H9 (cell line): ENCODE measurements around the gene ETDA. TPM values are rescaled to one million over a fixed set of nuclear protein-coding genes. Genes with fewer than 3 reads are reported as not detected.
"Not testable (repeated sequence)": the region's sequence is repeated elsewhere in the genome, so short reads cannot be mapped to it uniquely, and the experiment has no call there.

Source experiments
- DNase-seq: peaks from one replicate; pipeline ENCODE4 v3.0.0-alpha.2; 2017
- H2AFZ ChIP-seq: one replicate; pipeline ENCODE4 v1.6.1; 2013; ENCODE audit warnings: mild to moderate bottlenecking, low read length, control low read depth, moderate library complexity
- H2AK5ac ChIP-seq: 2 replicates; pipeline ENCODE4 v1.6.1; 2013; ENCODE audit warnings: low read length, control low read depth, mixed read lengths; ENCODE audit not compliant: insufficient read length
- H2BK120ac ChIP-seq: one replicate; pipeline ENCODE4 v1.6.1; 2013; ENCODE audit warnings: low read depth, mild to moderate bottlenecking, low read length, control low read depth, inconsistent platforms; ENCODE audit not compliant: poor library complexity, severe bottlenecking
- H2BK12ac ChIP-seq: 2 replicates; pipeline ENCODE4 v1.6.1; 2013; ENCODE audit warnings: low read length, control low read depth, mixed read lengths, low read depth; ENCODE audit not compliant: insufficient read length
- H2BK15ac ChIP-seq: 2 replicates; pipeline ENCODE4 v1.6.1; 2013; ENCODE audit warnings: low read depth, low read length, control low read depth
- H2BK20ac ChIP-seq: one replicate; pipeline ENCODE4 v1.6.1; 2013; ENCODE audit warnings: low read depth, mild to moderate bottlenecking, low read length, control low read depth, inconsistent platforms; ENCODE audit not compliant: poor library complexity, severe bottlenecking
- H2BK5ac ChIP-seq: 2 replicates; pipeline ENCODE4 v1.6.1; 2013; ENCODE audit warnings: low read length, control low read depth, mixed read lengths; ENCODE audit not compliant: insufficient read length
- H3K14ac ChIP-seq: 2 replicates; pipeline ENCODE4 v1.6.1; 2013; ENCODE audit warnings: low read length, control low read depth; ENCODE audit not compliant: insufficient read depth
- H3K18ac ChIP-seq: 2 replicates; pipeline ENCODE4 v1.6.1; 2013; ENCODE audit warnings: low read depth, mild to moderate bottlenecking, mixed read lengths, low read length, control low read depth; ENCODE audit not compliant: insufficient read length
- H3K23ac ChIP-seq: 2 replicates; pipeline ENCODE4 v1.6.1; 2013; ENCODE audit warnings: low read length, control low read depth, mixed read lengths, low read depth; ENCODE audit not compliant: insufficient read length
- H3K23me2 ChIP-seq: 2 replicates; pipeline ENCODE4 v1.6.1; 2013; ENCODE audit warnings: low read depth, mild to moderate bottlenecking, mixed read lengths, low read length, control low read depth; ENCODE audit not compliant: insufficient read length, poor library complexity, severe bottlenecking
- H3K27ac ChIP-seq: 2 replicates; pipeline ENCODE4 v1.5.1; 2013; ENCODE audit warnings: low read length, control low read depth, mixed read lengths, low read depth; ENCODE audit not compliant: insufficient read length
- H3K27me3 ChIP-seq: 2 replicates; pipeline ENCODE4 v1.6.1; 2013; ENCODE audit warnings: low read length, control low read depth, inconsistent platforms; ENCODE audit not compliant: insufficient read depth
- H3K4ac ChIP-seq: 2 replicates; pipeline ENCODE4 v1.6.1; 2013; ENCODE audit warnings: low read depth, mild to moderate bottlenecking, control low read depth, inconsistent platforms, low read length, moderate library complexity
- H3K4me1 ChIP-seq: 2 replicates; pipeline ENCODE4 v1.6.1; 2013; ENCODE audit warnings: low read length, control low read depth, inconsistent platforms; ENCODE audit not compliant: insufficient read depth
- H3K4me2 ChIP-seq: 2 replicates; pipeline ENCODE4 v1.6.1; 2013; ENCODE audit warnings: low read length, control low read depth, mixed read lengths; ENCODE audit not compliant: insufficient read length, insufficient read depth
- H3K56ac ChIP-seq: 2 replicates; pipeline ENCODE4 v1.6.1; 2013; ENCODE audit warnings: low read depth, mild to moderate bottlenecking, mixed read lengths, low read length, control low read depth; ENCODE audit not compliant: insufficient read length
- H3K79me1 ChIP-seq: 2 replicates; pipeline ENCODE4 v1.6.1; 2013; ENCODE audit warnings: low read depth, mild to moderate bottlenecking, moderate library complexity, low read length, control low read depth, inconsistent platforms; ENCODE audit not compliant: insufficient read depth, poor library complexity, severe bottlenecking
- H3K79me2 ChIP-seq: 2 replicates; pipeline ENCODE4 v1.6.1; 2013; ENCODE audit warnings: low read length, control low read depth, inconsistent platforms; ENCODE audit not compliant: insufficient read depth
- H3K9ac ChIP-seq: 2 replicates; pipeline ENCODE4 v1.6.1; 2013; ENCODE audit warnings: low read length, control low read depth, mixed read lengths; ENCODE audit not compliant: insufficient read length; ENCODE audit errors: extremely low read depth
- H3K9me3 ChIP-seq: one replicate; pipeline ENCODE4 v1.6.1; 2013; ENCODE audit warnings: low read depth, low read length, inconsistent platforms; ENCODE audit not compliant: control insufficient read depth
- H3T11ph ChIP-seq: one replicate; pipeline ENCODE4 v1.6.1; 2013; ENCODE audit warnings: mild to moderate bottlenecking, low read length, control low read depth, inconsistent platforms
- H4K20me1 ChIP-seq: one replicate; pipeline ENCODE4 v1.6.1; 2013; ENCODE audit not compliant: control insufficient read depth, insufficient read length, insufficient read depth
- H4K5ac ChIP-seq: 2 replicates; pipeline ENCODE4 v1.6.1; 2013; ENCODE audit warnings: low read depth, mild to moderate bottlenecking, mixed read lengths, low read length, control low read depth; ENCODE audit not compliant: insufficient read length
- H4K8ac ChIP-seq: replicated peaks from 2 replicates; pipeline ENCODE4 v1.6.1; 2013; ENCODE audit warnings: low read length, control low read depth, mixed read lengths, low read depth; ENCODE audit not compliant: insufficient read length
- H4K91ac ChIP-seq: 2 replicates; pipeline ENCODE4 v1.6.1; 2013; ENCODE audit warnings: low read depth, mild to moderate bottlenecking, moderate library complexity, mixed read lengths, low read length, control low read depth; ENCODE audit not compliant: insufficient read length
- H3K27ac Mint-ChIP-seq, 3 experiments: 2 replicates in 2 of 3; 3 replicates in 1 of 3; pipeline ENCODE4 v1.8.0; 2020 to 2021; ENCODE audit warnings: mixed read lengths in 3 of 3, mild to moderate bottlenecking in 1 of 3, moderate library complexity in 1 of 3
- H3K27me3 Mint-ChIP-seq: 2 replicates; pipeline ENCODE4 v1.8.0; 2021; ENCODE audit warnings: low read depth, mild to moderate bottlenecking, moderate library complexity, mixed read lengths
- H3K36me3 Mint-ChIP-seq, 3 experiments: 2 replicates in 2 of 3; 3 replicates in 1 of 3; pipeline ENCODE4 v1.8.0; 2020 to 2021; ENCODE audit warnings: low read depth in 3 of 3, mixed read lengths in 3 of 3; ENCODE audit not compliant: insufficient read depth in 1 of 3
- H3K4me1 Mint-ChIP-seq, 2 experiments: 2 replicates each; pipeline ENCODE4 v1.8.0; 2020; ENCODE audit warnings: mixed read lengths in 2 of 2
- H3K4me3 Mint-ChIP-seq, 2 experiments: 2 replicates in 1 of 2; 3 replicates in 1 of 2; pipeline ENCODE4 v1.8.0; 2020 to 2021; ENCODE audit warnings: mild to moderate bottlenecking in 2 of 2, mixed read lengths in 2 of 2, moderate library complexity in 1 of 2
- H3K9me3 Mint-ChIP-seq, 2 experiments: 2 replicates in 1 of 2; 3 replicates in 1 of 2; pipeline ENCODE4 v1.8.0; 2020; ENCODE audit warnings: mild to moderate bottlenecking in 2 of 2, mixed read lengths in 2 of 2, moderate library complexity in 1 of 2
- CTCF ChIP-seq: fragments of 200-600 bp; sonication (generic); conservative IDR thresholded peaks from 3 replicates; pipeline ENCODE4 v1.8.0; 2021; ENCODE audit warnings: antibody characterized with exemption, mild to moderate bottlenecking
- WGBS: extraction: QIAGEN DNeasy Blood & Tissue Kit; methylation state at CpG from one replicate; pipeline ENCODE4 v1.1.7; 2013; ENCODE audit warnings: missing lambda C conversion rate, low lambda C conversion rate, mixed read lengths; ENCODE audit not compliant: insufficient read length; ENCODE audit errors: extremely low coverage; 5-methylcytosine and 5-hydroxymethylcytosine counted together
- total RNA-seq: library from RNA; stranded (reverse); gene quantifications from 2 replicates; pipeline ENCODE4 v1.2.1, GENCODE V29; 2021

ETDA gene
- total RNA-seq, 1 experiment from 2014 or later = not detected

- WGBS = no CpG with 5 or more reads among the region's 11 CpGs
- H3K4me2 ChIP-seq, H2BK5ac ChIP-seq, H2AK5ac ChIP-seq, H3K4ac ChIP-seq, H3T11ph ChIP-seq, H2BK12ac ChIP-seq, H4K5ac ChIP-seq, H3K27ac Mint-ChIP-seq, H3K27me3 Mint-ChIP-seq, H4K91ac ChIP-seq, H4K20me1 ChIP-seq, H3K56ac ChIP-seq, DNase-seq, H3K23me2 ChIP-seq, H3K4me3 Mint-ChIP-seq, H3K79me2 ChIP-seq, H2BK20ac ChIP-seq, H2BK120ac ChIP-seq, H3K14ac ChIP-seq, H3K4me1 ChIP-seq, H3K27ac ChIP-seq, H4K8ac ChIP-seq, H3K18ac ChIP-seq, H3K4me1 Mint-ChIP-seq, H2AFZ ChIP-seq, H3K79me1 ChIP-seq, H3K9ac ChIP-seq, H3K27me3 ChIP-seq, H3K36me3 Mint-ChIP-seq, H3K23ac ChIP-seq, H2BK15ac ChIP-seq: not testable (repeated sequence)
- H3K9me3 Mint-ChIP-seq = peaks cover 66 to 68% of the 10 kb centered on the region in 2 experiments
- peaks cover 46% of the 10 kb centered on the region for H3K9me3 ChIP-seq
- TF ChIP-seq CTCF = peak; percentile 68
These were observed 45.4 kb upstream of the ETDA start for GRCh38 chrX:135206427-135206826.
